Measurements from ENCODE around the gene ST3GAL2.

ST3GAL2 gene

DNA sequence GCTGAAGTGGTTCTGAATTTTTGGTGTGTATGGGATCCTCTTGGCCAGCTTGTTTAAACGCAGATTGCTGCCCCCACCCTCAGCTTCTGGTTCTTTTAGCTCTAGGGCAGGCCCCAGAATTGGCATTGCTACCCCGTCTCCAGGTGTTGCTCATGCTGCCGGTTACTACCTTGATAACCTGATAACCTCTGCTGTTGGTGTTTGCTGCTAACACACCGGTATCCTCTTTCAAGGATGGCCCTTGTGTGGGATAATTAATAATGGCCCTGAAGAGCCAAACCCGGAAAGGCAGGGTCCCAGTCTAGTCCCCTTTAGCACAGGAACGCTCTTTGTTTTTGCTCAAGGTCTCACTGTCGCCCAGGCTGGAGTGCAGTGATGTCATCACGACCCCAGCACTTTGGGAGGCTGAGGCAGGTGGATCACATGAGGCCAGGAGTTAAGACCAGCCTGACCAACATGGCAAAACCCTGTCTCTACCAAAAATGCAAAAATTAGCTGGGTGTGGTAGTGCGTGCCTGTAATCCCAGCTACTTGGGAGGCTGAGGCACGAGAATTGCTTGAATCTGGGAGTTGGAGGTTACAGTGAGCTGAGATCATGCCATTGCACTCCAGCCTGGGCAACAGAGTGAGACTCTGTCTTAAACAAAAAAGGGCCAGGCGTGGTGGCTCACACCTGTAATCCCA lies 1.3 kb upstream of the ST3GAL2 start:
- peak overlapping the region; percentile 83 for H3K27ac ChIP-seq
- TF ChIP-seq CTCF (conservative IDR thresholded peaks at IDR 0.05): no peak

DNA sequence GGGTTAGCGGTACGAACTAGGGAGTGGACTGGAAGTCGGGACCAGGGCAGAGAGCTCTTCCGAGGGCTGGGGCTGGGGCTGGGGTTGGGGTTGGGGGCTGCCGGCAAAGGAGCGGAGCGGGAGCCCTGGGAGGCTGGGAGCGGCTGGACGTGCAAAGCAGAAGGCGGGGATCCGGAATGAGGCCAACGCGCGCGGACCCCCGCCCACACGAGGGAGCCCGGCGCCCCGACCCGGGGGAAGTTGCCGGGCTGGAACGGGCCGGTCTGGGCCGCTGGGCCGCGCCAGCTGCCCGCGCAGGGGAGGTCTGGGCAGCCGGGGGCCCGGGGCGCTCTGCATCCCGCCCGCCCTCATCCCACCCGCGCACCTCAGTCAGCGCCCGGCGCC lies 323 bp downstream of the ST3GAL2 start:
- TF ChIP-seq CTCF (conservative IDR thresholded peaks at IDR 0.05): no peak
- H3K27ac ChIP-seq: peak overlapping the region; percentile 83

- no peak for TF ChIP-seq CTCF (conservative IDR thresholded peaks at IDR 0.05)
- H3K27ac ChIP-seq: peak overlapping the region; percentile 83; the same call in 1 of the 2 replicates
Observed at GRCh38 chr16:70437582-70438557, 1.0 kb downstream of the ST3GAL2 start.

GRCh38 chr16:70437017-70437581 lies 1.8 kb downstream of the ST3GAL2 start:
- no peak overlapping the region for H3K27ac ChIP-seq
- no peak for TF ChIP-seq CTCF (conservative IDR thresholded peaks at IDR 0.05)

DNA sequence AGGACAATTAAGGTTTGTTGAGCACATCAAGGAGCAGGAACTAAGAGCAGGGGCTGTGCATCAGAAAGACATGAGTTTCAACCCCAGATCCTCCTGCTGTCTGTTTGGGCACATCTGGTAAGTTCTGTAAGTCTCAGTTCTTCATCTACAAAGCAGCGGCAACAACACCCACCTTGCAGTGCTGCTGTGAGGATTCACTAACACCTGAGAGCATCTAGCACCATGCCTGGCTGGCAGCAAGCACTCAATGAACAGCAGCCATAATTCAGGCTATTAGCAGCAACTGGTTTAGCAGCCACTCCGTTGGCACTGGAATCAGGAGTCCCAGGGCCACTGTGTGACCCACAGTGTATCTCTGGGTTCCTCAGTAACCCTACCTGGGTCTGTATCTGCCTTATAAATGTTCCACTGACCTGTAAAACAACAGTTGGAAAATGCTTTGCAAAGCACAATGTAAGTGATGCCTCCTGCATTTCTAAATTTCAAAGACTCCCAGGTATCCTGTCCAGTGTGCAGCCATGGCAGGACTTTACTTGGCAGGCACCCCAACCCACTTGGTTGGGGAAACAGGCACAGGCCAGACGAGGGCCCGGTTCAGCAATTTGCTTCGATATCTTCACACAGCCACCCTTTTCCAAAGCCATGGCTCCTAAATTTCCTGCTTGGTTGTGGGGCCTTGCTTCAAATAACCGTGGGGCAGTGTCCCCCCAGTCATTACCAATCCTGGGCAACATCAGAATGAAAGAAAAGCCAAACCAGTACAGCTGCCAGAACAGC lies 4.2 kb downstream of the ST3GAL2 start:
- no peak for TF ChIP-seq CTCF (conservative IDR thresholded peaks at IDR 0.05)
- no peak overlapping the region for H3K27ac ChIP-seq

DNA sequence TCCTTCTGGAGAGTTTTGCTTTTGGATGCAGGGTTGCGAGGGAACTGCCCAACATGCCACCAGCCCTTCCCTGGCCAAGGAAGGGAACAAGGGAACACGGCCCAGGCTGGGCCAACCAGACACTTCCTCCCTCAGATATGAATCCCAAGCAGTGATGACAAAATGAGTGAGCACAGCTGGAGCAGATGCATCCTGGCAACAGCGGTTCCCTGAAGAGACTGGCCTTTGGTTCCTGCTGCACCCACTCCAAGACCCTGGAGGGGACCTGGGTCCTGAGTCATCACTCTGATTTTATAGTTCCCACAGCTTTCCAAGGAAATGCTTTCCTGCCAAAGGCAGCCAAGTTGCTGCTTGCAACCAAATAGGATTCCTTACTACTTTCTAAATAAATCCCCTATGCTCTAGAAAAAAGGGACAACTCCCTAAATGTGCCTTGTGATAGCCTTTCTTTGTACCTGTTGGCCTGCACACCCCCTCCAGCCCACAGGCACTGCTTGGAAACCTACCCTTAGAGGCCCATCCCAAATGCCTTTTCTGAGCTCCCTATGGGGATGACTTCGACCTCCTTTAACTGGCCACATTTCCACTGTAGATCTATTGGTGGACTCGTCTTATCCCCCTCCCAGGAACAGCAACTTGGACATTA lies 5.3 kb downstream of the ST3GAL2 start:
- TF ChIP-seq CTCF (conservative IDR thresholded peaks at IDR 0.05): no peak
- H3K27ac ChIP-seq: no peak overlapping the region

Measured in VCaP (cell line).